DMS114 treated with DMSO at 0.1 percent for 48 hours (cell line): Measurements from ENCODE around the gene PALS2.

Experiments used
- DNase-seq: peaks from one replicate; lab custom pipeline; 2025; ENCODE audit not compliant: unreplicated experiment; lab: John Stamatoyannopoulos, UW

The PALS2 gene

GRCh38 chr7:24582166-24582565 lies 8.9 kb downstream of the PALS2 start:
- no peak for DNase-seq

DNA sequence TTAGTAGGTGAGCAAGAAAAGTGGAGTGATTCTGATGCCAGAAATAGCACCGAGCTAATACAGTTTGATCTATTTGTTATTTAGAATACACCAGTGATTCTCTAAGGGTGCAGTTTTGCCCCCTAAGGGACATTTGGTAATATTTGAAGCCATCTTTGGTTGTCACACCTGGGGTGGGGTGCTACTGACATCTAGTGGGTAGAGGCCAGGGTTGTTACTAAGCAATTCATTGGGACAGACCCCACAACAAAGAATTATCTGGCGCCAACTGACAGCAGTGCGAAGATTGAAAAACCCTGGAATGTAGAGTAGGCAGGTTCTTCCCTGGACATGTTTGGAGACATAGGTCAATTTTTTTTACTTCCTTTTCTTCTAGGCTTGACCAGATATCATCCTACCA lies 14.6 kb downstream of the PALS2 start:
- DNase-seq = no peak

DNA sequence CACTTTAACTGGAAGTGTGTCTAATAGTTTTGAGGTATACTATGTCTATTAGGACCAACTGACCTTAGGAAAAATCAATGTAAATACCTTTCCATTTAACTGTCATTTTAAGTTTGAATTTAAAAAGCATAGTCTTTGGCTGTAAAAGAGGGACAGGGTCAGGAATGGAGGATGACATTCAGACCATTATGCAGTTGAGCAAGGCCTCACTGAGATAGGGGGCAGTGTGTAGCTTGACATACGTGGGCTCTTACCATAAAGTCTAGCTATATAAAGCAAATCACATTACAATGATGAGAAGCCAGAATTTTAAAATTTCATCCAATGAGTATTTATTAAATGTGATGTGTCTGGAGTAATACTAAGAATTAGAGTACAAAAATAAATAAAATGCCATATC lies 17.9 kb downstream of the PALS2 start:
- no peak for DNase-seq

- DNase-seq = no peak
These were observed 22.6 kb downstream of the PALS2 start for GRCh38 chr7:24595671-24596418.

GRCh38 chr7:24597014-24597413 lies 23.8 kb downstream of the PALS2 start:
- no peak for DNase-seq

GRCh38 chr7:24601600-24601999 lies 28.3 kb downstream of the PALS2 start:
- DNase-seq = no peak

GRCh38 chr7:24602860-24603456 lies 29.7 kb downstream of the PALS2 start:
- DNase-seq = no peak

- DNase-seq = no peak
These were observed 31.4 kb downstream of the PALS2 start for GRCh38 chr7:24604630-24605029.

DNA sequence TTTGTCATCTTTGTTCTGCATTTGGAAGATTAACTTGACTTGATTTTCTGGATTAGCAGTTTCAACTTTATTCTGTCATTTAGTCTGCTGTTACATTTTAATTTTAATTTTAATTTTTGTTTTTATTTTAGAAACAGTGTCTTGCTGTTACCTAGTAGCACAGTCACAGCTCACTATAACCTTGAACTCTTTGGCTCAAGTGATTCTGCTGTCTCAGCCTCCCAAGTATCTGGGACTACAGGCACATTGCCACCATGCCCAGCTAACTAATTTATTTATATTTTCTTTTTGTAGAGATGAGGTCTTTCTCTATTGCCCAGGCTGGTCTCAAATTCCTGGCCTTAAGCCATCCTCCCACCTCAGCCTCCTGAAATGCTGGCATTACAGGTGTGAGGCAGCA lies 35.3 kb downstream of the PALS2 start:
- DNase-seq = no peak

DNA sequence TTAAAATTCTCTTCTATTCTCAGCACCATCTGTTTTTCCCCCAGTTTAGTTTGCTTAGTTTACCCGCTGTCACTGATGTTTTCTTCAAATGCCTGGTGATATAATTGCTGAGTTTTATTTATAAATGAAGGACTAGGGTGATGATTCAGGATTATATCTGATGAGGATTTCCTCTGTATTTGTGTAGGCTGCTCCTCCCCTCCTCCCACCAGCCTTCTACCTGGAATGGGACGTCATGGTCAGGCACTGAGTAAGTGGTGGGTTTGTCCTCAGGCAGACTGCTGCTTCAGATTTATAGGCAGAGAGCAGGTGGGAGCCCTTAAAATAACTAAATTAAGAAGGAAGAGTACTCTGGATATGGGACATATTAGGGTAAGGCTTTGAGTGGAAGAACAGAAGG lies 35.8 kb downstream of the PALS2 start:
- DNase-seq = no peak

DNA sequence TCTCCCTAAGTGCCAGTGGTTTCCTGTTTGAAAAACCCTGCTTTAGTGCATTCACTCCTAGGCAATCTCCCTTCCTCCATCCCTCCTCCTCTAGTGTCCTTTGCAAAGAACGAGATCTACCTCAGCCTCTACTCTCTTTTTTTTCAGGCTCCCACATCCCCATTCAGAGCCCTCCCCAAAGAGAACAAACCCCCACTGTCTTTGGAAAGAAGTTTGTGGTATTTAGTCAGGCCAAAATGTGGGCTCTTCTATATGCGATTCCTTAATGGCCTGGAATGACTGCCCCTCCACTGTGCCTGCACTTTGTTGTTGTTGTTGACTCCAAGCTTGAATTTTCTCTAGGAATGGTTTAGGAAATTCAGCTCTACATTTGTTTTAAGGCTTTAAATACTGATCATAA lies 36.3 kb downstream of the PALS2 start:
- DNase-seq = no peak

GRCh38 chr7:24611130-24611529 lies 37.9 kb downstream of the PALS2 start:
- no peak for DNase-seq

GRCh38 chr7:24617957-24618616 lies 44.8 kb downstream of the PALS2 start:
- no peak for DNase-seq

- no peak for DNase-seq
These were observed 46.7 kb downstream of the PALS2 start for GRCh38 chr7:24619978-24620377.

DNA sequence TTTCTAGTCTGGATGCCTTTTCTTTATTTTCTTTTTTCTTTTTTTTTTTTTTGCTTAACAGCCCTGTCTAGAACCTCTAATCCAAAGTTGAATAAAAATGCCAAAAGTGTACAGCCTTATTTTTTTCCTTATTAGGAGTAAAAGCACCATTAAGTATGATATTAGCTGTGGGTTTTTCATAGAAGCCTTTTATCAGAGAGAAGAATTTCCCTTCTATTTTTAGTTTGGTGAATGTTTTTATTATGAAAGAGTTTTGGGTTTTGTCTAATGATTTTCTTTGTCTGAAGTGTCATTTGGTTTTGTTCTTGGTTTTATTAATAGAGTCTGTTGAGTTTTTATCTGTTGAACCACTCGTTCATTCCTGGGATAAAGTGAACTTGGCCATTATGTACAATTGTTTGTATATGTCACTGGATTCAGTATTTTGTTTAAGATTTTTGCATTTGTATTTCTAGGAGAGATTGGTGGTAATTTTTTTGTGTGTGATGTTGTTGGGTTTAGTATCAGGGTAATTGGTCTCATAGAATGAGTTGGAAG lies 49.5 kb downstream of the PALS2 start:
- DNase-seq = no peak
